Osteoblast (primary cell): ENCODE measurements around the gene ZNF697. TPM values are rescaled to one million over a fixed set of nuclear protein-coding genes. Genes with fewer than 3 reads are reported as not detected.
"Not testable (repeated sequence)": the region's sequence is repeated elsewhere in the genome, so short reads cannot be mapped to it uniquely, and the experiment has no call there.

Experiments
- DNase-seq: peaks from one replicate; pipeline ENCODE4 v3.0.0; 2011; ENCODE audit warnings: low spot score, mixed read lengths; ENCODE audit not compliant: insufficient read length; ENCODE audit errors: missing footprints
- H2AFZ ChIP-seq: 2 replicates; pipeline ENCODE4 v1.6.0; 2011; ENCODE audit warnings: mild to moderate bottlenecking, low read length
- H3K27ac ChIP-seq: 2 replicates; pipeline ENCODE4 v1.5.1; 2011; ENCODE audit warnings: mild to moderate bottlenecking, low read depth, low read length, moderate library complexity
- H3K27me3 ChIP-seq: 2 replicates; pipeline ENCODE4 v1.6.0; 2012; ENCODE audit warnings: mild to moderate bottlenecking, control low read depth, inconsistent platforms, low read length, moderate library complexity; ENCODE audit not compliant: insufficient read depth
- H3K36me3 ChIP-seq: 2 replicates; pipeline ENCODE4 v1.5.1; 2011; ENCODE audit warnings: mild to moderate bottlenecking, low read length, control low read depth, moderate library complexity; ENCODE audit not compliant: insufficient read depth
- H3K4me1 ChIP-seq: 2 replicates; pipeline ENCODE4 v1.5.1; 2011; ENCODE audit warnings: mild to moderate bottlenecking, low read length, control low read depth, moderate library complexity; ENCODE audit not compliant: insufficient read depth
- H3K4me2 ChIP-seq: 2 replicates; pipeline ENCODE4 v1.6.0; 2011; ENCODE audit warnings: mild to moderate bottlenecking, low read length; ENCODE audit not compliant: insufficient read depth
- H3K4me3 ChIP-seq: fragments of 200-600 bp; sonication (generic); 3 replicates; pipeline ENCODE4 v1.5.1; 2012; ENCODE audit warnings: mild to moderate bottlenecking, low read length, inconsistent platforms; ENCODE audit not compliant: insufficient read depth
- H3K79me2 ChIP-seq: 2 replicates; pipeline ENCODE4 v1.6.0; 2012; ENCODE audit warnings: mild to moderate bottlenecking, low read length, control low read depth, inconsistent platforms; ENCODE audit not compliant: insufficient read depth
- H3K9me3 ChIP-seq: 2 replicates; pipeline ENCODE4 v1.5.1; 2011; ENCODE audit warnings: low read depth, low read length, control low read depth
- H4K20me1 ChIP-seq: 2 replicates; pipeline ENCODE4 v1.6.0; 2012; ENCODE audit warnings: mild to moderate bottlenecking, low read length, control low read depth; ENCODE audit not compliant: insufficient read depth
- total RNA-seq: library from RNA; depleted of rRNA; stranded (reverse); fragments of >200 nt; gene quantifications from 2 replicates; pipeline ENCODE4 v1.2.3, GENCODE V29; 2012
- TF ChIP-seq, protein P1 (sequence below): IDR thresholded peaks from 2 replicates; pipeline ENCODE4 v1.5.1; 2011; ENCODE audit warnings: mild to moderate bottlenecking, low read depth, low read length, moderate library complexity; ENCODE audit errors: extremely low read depth

The ZNF697 gene
- total RNA-seq, 1 donor: 6.5 TPM

DNA sequence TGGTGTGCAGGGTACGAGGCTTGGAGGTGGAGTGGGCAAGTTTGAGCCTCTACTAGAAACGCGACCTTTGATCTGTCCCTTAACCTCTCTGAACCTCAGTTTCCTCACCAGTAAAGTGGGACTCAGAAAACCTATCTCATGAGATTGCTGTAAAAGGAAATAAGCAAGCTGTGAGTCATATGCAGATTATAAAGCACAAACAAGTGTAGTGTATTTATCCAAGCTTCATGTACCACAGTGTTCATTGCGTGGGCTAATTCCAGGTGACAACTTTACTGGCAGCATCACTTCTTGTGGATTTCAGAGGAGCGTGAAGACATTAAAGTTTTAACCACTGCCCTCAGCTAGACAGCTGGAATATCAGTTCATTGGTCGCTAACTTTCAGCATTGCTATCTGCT lies 44.4 kb downstream of the ZNF697 start:
- H2AFZ ChIP-seq: no peak overlapping the region
- H3K4me3 ChIP-seq: no peak overlapping the region
- no peaks in the 10 kb centered on the region for H3K27me3 ChIP-seq
- TF ChIP-seq, protein P1, sequence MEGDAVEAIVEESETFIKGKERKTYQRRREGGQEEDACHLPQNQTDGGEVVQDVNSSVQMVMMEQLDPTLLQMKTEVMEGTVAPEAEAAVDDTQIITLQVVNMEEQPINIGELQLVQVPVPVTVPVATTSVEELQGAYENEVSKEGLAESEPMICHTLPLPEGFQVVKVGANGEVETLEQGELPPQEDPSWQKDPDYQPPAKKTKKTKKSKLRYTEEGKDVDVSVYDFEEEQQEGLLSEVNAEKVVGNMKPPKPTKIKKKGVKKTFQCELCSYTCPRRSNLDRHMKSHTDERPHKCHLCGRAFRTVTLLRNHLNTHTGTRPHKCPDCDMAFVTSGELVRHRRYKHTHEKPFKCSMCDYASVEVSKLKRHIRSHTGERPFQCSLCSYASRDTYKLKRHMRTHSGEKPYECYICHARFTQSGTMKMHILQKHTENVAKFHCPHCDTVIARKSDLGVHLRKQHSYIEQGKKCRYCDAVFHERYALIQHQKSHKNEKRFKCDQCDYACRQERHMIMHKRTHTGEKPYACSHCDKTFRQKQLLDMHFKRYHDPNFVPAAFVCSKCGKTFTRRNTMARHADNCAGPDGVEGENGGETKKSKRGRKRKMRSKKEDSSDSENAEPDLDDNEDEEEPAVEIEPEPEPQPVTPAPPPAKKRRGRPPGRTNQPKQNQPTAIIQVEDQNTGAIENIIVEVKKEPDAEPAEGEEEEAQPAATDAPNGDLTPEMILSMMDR: no peak
- H4K20me1 ChIP-seq: no peaks in the 10 kb centered on the region
- H3K4me2 ChIP-seq: no peak overlapping the region
- no peaks in the 10 kb centered on the region for H3K79me2 ChIP-seq
- no peaks in the 10 kb centered on the region for H3K9me3 ChIP-seq
- H3K27ac ChIP-seq: no peak overlapping the region
- no peak for DNase-seq
- H3K36me3 ChIP-seq: no peaks in the 10 kb centered on the region
- peaks cover 5% of the 10 kb centered on the region for H3K4me1 ChIP-seq

GRCh38 chr1:119603241-119603640 lies 44.8 kb downstream of the ZNF697 start:
- DNase-seq, H3K79me2 ChIP-seq, H2AFZ ChIP-seq, H3K27me3 ChIP-seq, H3K4me3 ChIP-seq, H3K4me2 ChIP-seq, H3K27ac ChIP-seq, H3K9me3 ChIP-seq, H4K20me1 ChIP-seq, H3K36me3 ChIP-seq, H3K4me1 ChIP-seq: not testable (repeated sequence)

DNA sequence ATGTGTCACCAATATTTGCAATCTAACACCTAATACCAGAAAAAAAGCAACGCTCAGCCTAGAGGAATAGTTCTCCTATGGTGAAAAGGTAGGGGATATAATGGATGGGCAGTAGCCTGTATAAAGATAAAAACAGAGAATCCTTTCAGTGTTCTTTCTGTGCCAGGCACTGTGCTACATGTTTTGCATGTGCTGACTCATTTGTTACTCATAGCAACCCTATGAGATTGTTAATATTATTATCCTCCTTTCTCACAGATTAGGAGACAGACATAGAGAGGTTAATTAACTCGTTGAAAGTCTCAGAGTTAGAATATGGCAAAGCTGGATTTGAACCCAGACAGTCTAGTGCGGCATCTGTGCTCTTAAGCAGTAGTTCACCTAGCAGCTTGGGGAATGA lies 45.3 kb downstream of the ZNF697 start:
- H3K36me3 ChIP-seq, H3K79me2 ChIP-seq, H2AFZ ChIP-seq, H3K4me1 ChIP-seq, H3K4me2 ChIP-seq, H3K4me3 ChIP-seq, H3K27ac ChIP-seq, H3K27me3 ChIP-seq, DNase-seq, H3K9me3 ChIP-seq, H4K20me1 ChIP-seq: not testable (repeated sequence)

GRCh38 chr1:119602169-119602568 lies 45.9 kb downstream of the ZNF697 start:
- no peak overlapping the region for H2AFZ ChIP-seq
- H3K4me2 ChIP-seq: no peak overlapping the region
- H3K9me3 ChIP-seq: no peaks in the 10 kb centered on the region
- H3K4me1 ChIP-seq: peaks cover 5% of the 10 kb centered on the region
- TF ChIP-seq, protein P1: no peak
- no peak for DNase-seq
- H3K36me3 ChIP-seq: no peaks in the 10 kb centered on the region
- no peaks in the 10 kb centered on the region for H4K20me1 ChIP-seq
- H3K4me3 ChIP-seq: no peak overlapping the region
- no peak overlapping the region for H3K27ac ChIP-seq
- no peaks in the 10 kb centered on the region for H3K79me2 ChIP-seq
- no peaks in the 10 kb centered on the region for H3K27me3 ChIP-seq

GRCh38 chr1:119600976-119601375 lies 47.1 kb downstream of the ZNF697 start:
- Histone ChIP-seq H3K4me3 (no peak overlapping the region), H3K4me2 (no peak overlapping the region), H4K20me1 (no peaks in the 10 kb centered on the region), H3K4me1 (peaks cover 5% of the 10 kb centered on the region), H3K79me2 (no peaks in the 10 kb centered on the region), H3K27me3 (no peaks in the 10 kb centered on the region), H3K36me3 (no peaks in the 10 kb centered on the region), H3K27ac (no peak overlapping the region), H3K9me3 (no peaks in the 10 kb centered on the region), H2AFZ (no peak overlapping the region)
- no peak for DNase-seq
- TF ChIP-seq, protein P1: no peak
